Measurements from ENCODE around the gene FUNDC2. TPM values are rescaled to one million over a fixed set of nuclear protein-coding genes. Genes with fewer than 3 reads are reported as not detected.

Gene FUNDC2
- total and polyA plus RNA-seq, 2 of the 13 experiments (the other 11 are each of a cell fraction or from before 2014, with no cell fraction given) = 65.3 to 109 TPM

GRCh38 chrX:155026727-155027508 is at the start of gene FUNDC2 (continued):
- peak; percentile 54; the same call in 1 of the 2 replicates for TF ChIP-seq TOPORS (CRISPR knock-in tag; IDR thresholded peaks at IDR 0.05)
- no peak for TF ChIP-seq HMG20B (CRISPR knock-in tag; conservative IDR thresholded peaks at IDR 0.05)
- TF ChIP-seq ZFYVE20 (CRISPR knock-in tag; IDR thresholded peaks at IDR 0.05; ENCODE audit: borderline replicate concordance, low read depth) = no peak
- TF ChIP-seq SNRNP70 (IDR thresholded peaks at IDR 0.05; ENCODE audit: low read depth, low read length) = no peak
- TF ChIP-seq SMARCE1 (IDR thresholded peaks at IDR 0.05; ENCODE audit: borderline replicate concordance) = no peak
- no peak for TF ChIP-seq ZC3H13 (CRISPR knock-in tag; IDR thresholded peaks at IDR 0.05)
- TF ChIP-seq SALL1 (CRISPR knock-in tag; IDR thresholded peaks at IDR 0.05) = peak; percentile 84
- TF ChIP-seq THYN1 (CRISPR knock-in tag; IDR thresholded peaks at IDR 0.05; ENCODE audit: borderline replicate concordance, low read depth) = no peak
- no peak for TF ChIP-seq FOXA3 (CRISPR knock-in tag; IDR thresholded peaks at IDR 0.05)
- TF ChIP-seq PPARG (CRISPR knock-in tag; conservative IDR thresholded peaks at IDR 0.05) = 0 out of 2 replicates have a peak, but pooled peaks have one; percentile 7
- peak; percentile 77 for TF ChIP-seq THAP11 (CRISPR knock-in tag; IDR thresholded peaks at IDR 0.05)
- no peak for TF ChIP-seq ZNF644 (CRISPR knock-in tag; IDR thresholded peaks at IDR 0.05; ENCODE audit: low read depth)
- peak; percentile 48; the same call in 1 of the 2 replicates for TF ChIP-seq MED1 (CRISPR knock-in tag; IDR thresholded peaks at IDR 0.05)
- no peak for TF ChIP-seq ZNF577 (CRISPR knock-in tag; IDR thresholded peaks at IDR 0.05; ENCODE audit: borderline replicate concordance, low read depth)
- no peak for TF ChIP-seq ZSCAN21 (CRISPR knock-in tag; IDR thresholded peaks at IDR 0.05; ENCODE audit: borderline replicate concordance)
- TF ChIP-seq, protein P1, sequence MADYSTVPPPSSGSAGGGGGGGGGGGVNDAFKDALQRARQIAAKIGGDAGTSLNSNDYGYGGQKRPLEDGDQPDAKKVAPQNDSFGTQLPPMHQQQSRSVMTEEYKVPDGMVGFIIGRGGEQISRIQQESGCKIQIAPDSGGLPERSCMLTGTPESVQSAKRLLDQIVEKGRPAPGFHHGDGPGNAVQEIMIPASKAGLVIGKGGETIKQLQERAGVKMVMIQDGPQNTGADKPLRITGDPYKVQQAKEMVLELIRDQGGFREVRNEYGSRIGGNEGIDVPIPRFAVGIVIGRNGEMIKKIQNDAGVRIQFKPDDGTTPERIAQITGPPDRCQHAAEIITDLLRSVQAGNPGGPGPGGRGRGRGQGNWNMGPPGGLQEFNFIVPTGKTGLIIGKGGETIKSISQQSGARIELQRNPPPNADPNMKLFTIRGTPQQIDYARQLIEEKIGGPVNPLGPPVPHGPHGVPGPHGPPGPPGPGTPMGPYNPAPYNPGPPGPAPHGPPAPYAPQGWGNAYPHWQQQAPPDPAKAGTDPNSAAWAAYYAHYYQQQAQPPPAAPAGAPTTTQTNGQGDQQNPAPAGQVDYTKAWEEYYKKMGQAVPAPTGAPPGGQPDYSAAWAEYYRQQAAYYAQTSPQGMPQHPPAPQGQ (CRISPR knock-in tag; IDR thresholded peaks at IDR 0.05; ENCODE audit: borderline replicate concordance) = no peak
- TF ChIP-seq MEF2D (CRISPR knock-in tag; IDR thresholded peaks at IDR 0.05) = no peak
- TF ChIP-seq PRDM15 (CRISPR knock-in tag; IDR thresholded peaks at IDR 0.05) = no peak
- TF ChIP-seq MTA1 (CRISPR knock-in tag; IDR thresholded peaks at IDR 0.05; ENCODE audit: borderline replicate concordance) = peak; percentile 41; the same call in 1 of the 2 replicates
- TF ChIP-seq ZSCAN22 (CRISPR knock-in tag; IDR thresholded peaks at IDR 0.05) = no peak
- no peak for TF ChIP-seq ZNF253 (CRISPR knock-in tag; IDR thresholded peaks at IDR 0.05; ENCODE audit: borderline replicate concordance)
- no peak for TF ChIP-seq GATA4 (IDR thresholded peaks at IDR 0.05; ENCODE audit: borderline replicate concordance, low read depth)
- TF ChIP-seq, protein P2, sequence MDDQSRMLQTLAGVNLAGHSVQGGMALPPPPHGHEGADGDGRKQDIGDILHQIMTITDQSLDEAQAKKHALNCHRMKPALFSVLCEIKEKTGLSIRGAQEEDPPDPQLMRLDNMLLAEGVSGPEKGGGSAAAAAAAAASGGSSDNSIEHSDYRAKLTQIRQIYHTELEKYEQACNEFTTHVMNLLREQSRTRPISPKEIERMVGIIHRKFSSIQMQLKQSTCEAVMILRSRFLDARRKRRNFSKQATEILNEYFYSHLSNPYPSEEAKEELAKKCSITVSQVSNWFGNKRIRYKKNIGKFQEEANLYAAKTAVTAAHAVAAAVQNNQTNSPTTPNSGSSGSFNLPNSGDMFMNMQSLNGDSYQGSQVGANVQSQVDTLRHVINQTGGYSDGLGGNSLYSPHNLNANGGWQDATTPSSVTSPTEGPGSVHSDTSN (CRISPR knock-in tag; IDR thresholded peaks at IDR 0.05; ENCODE audit: borderline replicate concordance) = no peak

Data from HepG2 (cell line).